Loucy (cell line): ENCODE results near the gene MATR3.
"Not testable (repeated sequence)": the region's sequence is repeated elsewhere in the genome, so short reads cannot be mapped to it uniquely, and the experiment has no call there.

Source experiments
- CTCF ChIP-seq: fragments of 200-600 bp; sonication (generic); conservative IDR thresholded peaks from 2 replicates; pipeline ENCODE4 v1.5.1; 2014; ENCODE audit warnings: mild to moderate bottlenecking, antibody characterized with exemption, low read length
- EZH2phosphoT487 ChIP-seq: fragments of 200-600 bp; IDR thresholded peaks from 2 replicates; pipeline ENCODE4 v1.6.1; 2018; ENCODE audit warnings: antibody characterized with exemption, mild to moderate bottlenecking, moderate library complexity, borderline replicate concordance

DNA sequence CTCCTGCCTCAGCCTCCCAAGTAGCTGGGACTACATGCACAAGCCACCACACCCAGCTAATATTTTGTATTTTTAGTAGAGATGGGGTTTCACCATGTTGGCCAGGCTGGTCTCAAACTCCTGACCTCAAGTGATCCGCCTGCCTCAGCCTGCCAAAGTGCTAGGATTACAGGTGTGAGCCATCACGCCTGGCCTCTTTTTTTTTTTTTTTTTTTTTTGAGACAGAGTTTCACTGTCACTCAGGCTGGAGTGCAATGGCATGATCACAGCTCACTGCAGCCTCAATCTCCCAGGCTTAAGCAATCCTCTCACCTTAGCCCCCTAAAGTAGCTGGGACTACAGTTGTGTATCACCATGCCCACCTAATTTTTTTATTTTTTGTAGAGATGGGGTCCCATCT, 22.8 kb upstream of the MATR3 start:
- not testable (repeated sequence) for TF ChIP-seq CTCF, EZH2phosphoT487
